ENCODE data around the gene SMURF2. TPM values are rescaled to one million over a fixed set of nuclear protein-coding genes. Genes with fewer than 3 reads are reported as not detected.
"Not testable (repeated sequence)": the region's sequence is repeated elsewhere in the genome, so short reads cannot be mapped to it uniquely, and the experiment has no call there.

Gene SMURF2
- polyA plus RNA-seq, 1 donor from 2014 or later = 55.2 TPM

GRCh38 chr17:64667807-64668721 is 6.0 kb upstream of the SMURF2 start:
- H3K36me3 ChIP-seq (ENCODE audit: insufficient read depth, low read length); H3K9me3 ChIP-seq (ENCODE audit: low read length); H3K27me3 ChIP-seq (ENCODE audit: insufficient read depth, low read depth, low read length); H3K9ac ChIP-seq (ENCODE audit: low read length); H3F3A ChIP-seq (ENCODE audit: insufficient read depth, low read length, poor library complexity, severe bottlenecking); H3K79me2 ChIP-seq (replicated peaks; ENCODE audit: insufficient read depth, low read length); H3K4me2 ChIP-seq (ENCODE audit: low read length); H3K9me2 ChIP-seq (ENCODE audit: insufficient read depth, low read length); H4K20me1 ChIP-seq (ENCODE audit: insufficient read depth); H3K27ac ChIP-seq (ENCODE audit: low read length); H2AFZ ChIP-seq (ENCODE audit: low read depth, low read length); H3K4me3 ChIP-seq (ENCODE audit: low read length): not testable (repeated sequence)

GRCh38 chr17:64664299-64664981 is 2.3 kb upstream of the SMURF2 start:
- not testable (repeated sequence) for H2AFZ ChIP-seq (ENCODE audit: low read depth, low read length); H3K4me2 ChIP-seq (ENCODE audit: low read length)

GRCh38 chr17:64663836-64664235 is 1.7 kb upstream of the SMURF2 start:
- peaks cover 24% of the 10 kb centered on the region for H3K79me2 ChIP-seq (replicated peaks; ENCODE audit: insufficient read depth, low read length)
- H2AFZ ChIP-seq (ENCODE audit: low read depth, low read length); H3K36me3 ChIP-seq (ENCODE audit: insufficient read depth, low read length); H3K4me2 ChIP-seq (ENCODE audit: low read length); H3F3A ChIP-seq (ENCODE audit: insufficient read depth, low read length, poor library complexity, severe bottlenecking); H3K9ac ChIP-seq (ENCODE audit: low read length); H3K4me3 ChIP-seq (ENCODE audit: low read length); H3K27me3 ChIP-seq (ENCODE audit: insufficient read depth, low read depth, low read length); H3K9me2 ChIP-seq (ENCODE audit: insufficient read depth, low read length); H4K20me1 ChIP-seq (ENCODE audit: insufficient read depth); H3K9me3 ChIP-seq (ENCODE audit: low read length); H3K27ac ChIP-seq (ENCODE audit: low read length): not testable (repeated sequence)

More at GRCh38 chr17:64664299-64664981, 2.3 kb upstream of the SMURF2 start:
- not testable (repeated sequence) for H3K9ac ChIP-seq (ENCODE audit: low read length); H4K20me1 ChIP-seq (ENCODE audit: insufficient read depth); H3K27me3 ChIP-seq (ENCODE audit: insufficient read depth, low read depth, low read length); H3K9me2 ChIP-seq (ENCODE audit: insufficient read depth, low read length); H3K36me3 ChIP-seq (ENCODE audit: insufficient read depth, low read length); H3F3A ChIP-seq (ENCODE audit: insufficient read depth, low read length, poor library complexity, severe bottlenecking); H3K9me3 ChIP-seq (ENCODE audit: low read length); H3K27ac ChIP-seq (ENCODE audit: low read length); H3K4me3 ChIP-seq (ENCODE audit: low read length)
- H3K79me2 ChIP-seq (replicated peaks; ENCODE audit: insufficient read depth, low read length) = peaks cover 18% of the 10 kb centered on the region

- H3K27ac ChIP-seq (ENCODE audit: low read length) = no peak overlapping the region
- no peaks in the 10 kb centered on the region for H3K27me3 ChIP-seq (ENCODE audit: insufficient read depth, low read depth, low read length)
- peaks cover 34% of the 10 kb centered on the region for H3K79me2 ChIP-seq (replicated peaks; ENCODE audit: insufficient read depth, low read length)
- H3K36me3 ChIP-seq (ENCODE audit: insufficient read depth, low read length) = no peaks in the 10 kb centered on the region
- no peaks in the 10 kb centered on the region for H3K9me2 ChIP-seq (ENCODE audit: insufficient read depth, low read length)
- no peaks in the 10 kb centered on the region for H4K20me1 ChIP-seq (ENCODE audit: insufficient read depth)
- no peaks in the 10 kb centered on the region for H3F3A ChIP-seq (ENCODE audit: insufficient read depth, low read length, poor library complexity, severe bottlenecking)
- H2AFZ ChIP-seq (ENCODE audit: low read depth, low read length) = no peak overlapping the region
- TF ChIP-seq MXI1 (conservative IDR thresholded peaks at IDR 0.05; ENCODE audit: poor library complexity, severe bottlenecking) (no peak), SMC3 (conservative IDR thresholded peaks at IDR 0.05; ENCODE audit: poor library complexity) (no peak), EZH2 (IDR thresholded peaks at IDR 0.05; ENCODE audit: borderline replicate concordance, insufficient read depth, low read length, poor library complexity, severe bottlenecking) (no peak), TAF1 (IDR thresholded peaks at IDR 0.05; ENCODE audit: low read depth) (no peak), REST (IDR thresholded peaks at IDR 0.05; ENCODE audit: borderline replicate concordance) (no peak), RAD21 (conservative IDR thresholded peaks at IDR 0.05) (no peak), CTCF (IDR thresholded peaks at IDR 0.05; ENCODE audit: poor library complexity, severe bottlenecking) (no peak), POLR2AphosphoS5 (IDR thresholded peaks at IDR 0.05) (no peak), EP300 (conservative IDR thresholded peaks at IDR 0.05; ENCODE audit: poor library complexity, severe bottlenecking) (no peak)
- peak overlapping the region; percentile 38 for H3K9ac ChIP-seq (ENCODE audit: low read length)
- peak overlapping the region; percentile 62 for H3K4me2 ChIP-seq (ENCODE audit: low read length)
- H3K4me3 ChIP-seq (ENCODE audit: low read length) = peak overlapping the region; percentile 74
- H3K9me3 ChIP-seq (ENCODE audit: low read length) = no peaks in the 10 kb centered on the region
These were observed 764 bp upstream of the SMURF2 start for GRCh38 chr17:64662774-64663367.

Measured in neural cell (in vitro differentiated cells).